Right lobe of liver (tissue), 4 donors: ENCODE data around the gene PAK6.

Experiments used
- CTCF ChIP-seq, 4 donors: fragments of 200-600 bp in 3 of 4; fragments of 450-650 bp in 1 of 4; IDR thresholded peaks; one replicate each; pipeline versions ENCODE4 v1.5.1 to v1.8.0; 2016 to 2022; ENCODE audit warnings: antibody characterized with exemption in 4 of 4, mild to moderate bottlenecking in 2 of 4
- POLR2A ChIP-seq: fragments of 450-650 bp; IDR thresholded peaks from one replicate; pipeline ENCODE4 v1.6.1; 2017; ENCODE audit warnings: antibody characterized with exemption, mild to moderate bottlenecking
- donor health status: DM: no; HTN: no; CAD: no.
- donor health status: DM: no; HTN: no; CAD: no.
- donor health status: DM: no; HTN: yes; CAD: no.

GRCh38 chr15:40252141-40252437 is 13.2 kb downstream of the PAK6 start:
- TF ChIP-seq CTCF (IDR thresholded peaks at IDR 0.05), result no peak
- TF ChIP-seq POLR2A, result no peak
